Choroid plexus epithelial cell (primary cell): ENCODE data around the gene CADM1.

Experiments
- DNase-seq: peaks from one replicate; pipeline ENCODE4 v3.0.0-alpha.2; 2010; ENCODE audit warnings: low read depth
- H3K4me3 ChIP-seq: 2 replicates; pipeline ENCODE4 v1.5.1; 2011; ENCODE audit warnings: low read depth, mild to moderate bottlenecking, control low read depth, low read length, moderate library complexity
- CTCF ChIP-seq: conservative IDR thresholded peaks from 2 replicates; pipeline ENCODE4 v1.5.1; 2011; ENCODE audit warnings: low read depth, mild to moderate bottlenecking, control low read depth, inconsistent platforms, low read length, moderate library complexity

CADM1 gene

GRCh38 chr11:115421992-115422689, 82.1 kb downstream of the CADM1 start:
- DNase-seq: no peak
- no peak overlapping the region for H3K4me3 ChIP-seq
- no peak for TF ChIP-seq CTCF

DNA sequence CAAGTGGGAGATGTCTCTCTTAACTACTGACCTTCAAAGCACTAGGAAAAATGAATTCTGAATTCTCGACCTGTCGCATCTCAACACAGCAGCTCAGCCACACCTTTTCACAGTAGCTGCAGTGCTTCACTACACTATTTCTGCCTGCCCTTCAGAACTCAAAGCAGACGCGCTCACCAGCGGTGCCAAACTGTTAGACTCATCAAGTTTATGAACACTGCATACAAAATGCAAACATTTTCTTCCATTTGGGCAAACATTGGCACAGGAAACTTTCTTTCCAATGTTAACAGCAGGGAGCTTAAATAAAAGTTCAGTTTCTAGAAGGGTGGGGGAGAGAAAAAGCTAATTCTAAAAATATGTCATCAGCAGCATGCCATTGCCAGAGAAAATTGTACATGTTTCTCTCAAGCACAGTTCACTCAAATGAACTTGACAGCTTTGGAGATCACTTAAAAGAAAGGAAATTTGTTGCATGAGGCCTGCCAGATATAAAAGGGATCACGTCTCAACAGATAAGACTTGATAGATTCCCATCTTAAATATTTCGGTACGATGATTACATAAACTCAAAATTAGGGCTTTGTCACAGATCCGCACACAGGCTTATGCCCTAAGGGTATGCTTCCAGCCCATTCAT, 82.7 kb downstream of the CADM1 start:
- H3K4me3 ChIP-seq: no peak overlapping the region
- TF ChIP-seq CTCF: no peak
- DNase-seq: no peak

- no peak for DNase-seq
- TF ChIP-seq CTCF: no peak
- H3K4me3 ChIP-seq: no peak overlapping the region
These were observed 83.7 kb downstream of the CADM1 start for GRCh38 chr11:115420505-115420904.

DNA sequence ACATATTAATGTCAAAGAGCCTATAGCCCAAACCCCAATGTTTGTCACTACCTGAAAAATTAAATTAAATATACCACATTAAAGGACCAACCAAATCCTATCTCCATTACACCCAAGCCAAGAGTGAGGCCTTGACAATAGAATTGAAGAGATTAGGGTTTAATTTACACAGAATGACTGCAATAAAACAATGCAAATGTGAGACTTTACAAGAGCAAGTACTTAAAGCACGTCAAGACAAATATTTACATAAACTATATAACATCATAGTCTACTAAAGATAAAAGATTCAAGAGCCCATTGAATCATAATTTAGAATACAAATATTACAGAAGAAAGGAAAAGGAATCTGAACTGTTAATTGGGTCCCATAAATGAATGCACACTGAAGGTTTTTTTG, 85.6 kb downstream of the CADM1 start:
- no peak overlapping the region for H3K4me3 ChIP-seq
- DNase-seq: no peak

DNA sequence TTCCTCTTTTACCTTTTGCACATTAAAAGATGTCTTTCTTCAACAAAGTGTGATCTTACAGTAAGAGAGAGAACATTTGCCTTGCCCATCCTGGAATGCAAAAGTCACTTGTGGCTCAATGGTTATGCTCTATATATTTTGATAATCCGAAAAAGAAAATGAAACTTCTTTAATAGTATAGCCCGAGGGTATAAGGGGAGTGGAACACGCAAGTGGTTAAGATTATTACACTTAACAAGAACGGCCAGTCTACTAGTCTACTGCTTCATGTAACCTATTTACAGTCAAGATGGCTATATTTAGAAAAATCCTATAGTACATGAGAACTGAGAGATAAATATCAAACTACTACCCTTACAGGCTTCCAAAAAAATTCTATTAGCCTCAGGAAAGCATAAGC, 86.1 kb downstream of the CADM1 start:
- no peak overlapping the region for H3K4me3 ChIP-seq
- no peak for TF ChIP-seq CTCF
- no peak for DNase-seq

More for the DNA sequence above, 85.6 kb downstream of the CADM1 start:
- TF ChIP-seq CTCF: no peak

- TF ChIP-seq CTCF: no peak
- H3K4me3 ChIP-seq: no peak overlapping the region
- DNase-seq: no peak
These were observed 93.1 kb downstream of the CADM1 start for GRCh38 chr11:115411120-115411519.

DNA sequence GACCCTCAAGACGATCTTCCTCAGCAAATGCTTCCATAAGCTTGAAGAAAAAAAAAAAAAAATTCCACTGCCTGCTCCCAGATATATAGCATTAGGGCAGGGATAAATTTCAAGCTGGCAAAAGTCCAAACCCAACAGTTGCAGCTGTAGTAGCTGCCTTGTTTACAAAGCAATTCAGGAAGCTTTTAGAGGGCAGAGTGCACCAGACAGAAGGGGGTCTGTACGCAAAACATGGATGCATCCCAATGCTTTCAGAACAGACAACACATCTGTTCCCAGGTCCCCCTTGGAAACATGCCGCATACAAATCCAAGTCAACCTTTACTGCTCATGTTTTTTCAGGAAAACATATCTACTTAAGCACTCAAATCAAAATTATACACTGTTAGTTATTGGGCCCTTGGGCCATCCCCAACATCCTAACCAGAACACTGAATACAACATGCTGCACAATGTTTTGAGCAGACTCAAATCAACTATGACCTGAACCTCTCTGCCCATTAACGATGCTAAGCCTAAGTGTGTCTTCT, 94.5 kb downstream of the CADM1 start:
- no peak for DNase-seq
- TF ChIP-seq CTCF: no peak

More for the DNA sequence above, 94.5 kb downstream of the CADM1 start:
- H3K4me3 ChIP-seq: no peak overlapping the region
